Lower leg skin (tissue), 3 donors: Measurements from ENCODE around the gene USP3.

ENCODE experiments used
- POLR2A ChIP-seq, 2 donors: fragments of 450-650 bp; IDR thresholded peaks; one replicate each; pipeline ENCODE4 v1.6.1; 2016 to 2017; ENCODE audit warnings: antibody characterized with exemption in 2 of 2, mild to moderate bottlenecking in 1 of 2, moderate library complexity in 1 of 2
- TF ChIP-seq, protein P1 (sequence below), 3 donors: fragments of 450-650 bp; IDR thresholded peaks; one replicate each; pipeline ENCODE4 v1.5.1; 2016; ENCODE audit warnings: antibody characterized with exemption in 3 of 3, mild to moderate bottlenecking in 3 of 3, moderate library complexity in 2 of 3

DNA sequence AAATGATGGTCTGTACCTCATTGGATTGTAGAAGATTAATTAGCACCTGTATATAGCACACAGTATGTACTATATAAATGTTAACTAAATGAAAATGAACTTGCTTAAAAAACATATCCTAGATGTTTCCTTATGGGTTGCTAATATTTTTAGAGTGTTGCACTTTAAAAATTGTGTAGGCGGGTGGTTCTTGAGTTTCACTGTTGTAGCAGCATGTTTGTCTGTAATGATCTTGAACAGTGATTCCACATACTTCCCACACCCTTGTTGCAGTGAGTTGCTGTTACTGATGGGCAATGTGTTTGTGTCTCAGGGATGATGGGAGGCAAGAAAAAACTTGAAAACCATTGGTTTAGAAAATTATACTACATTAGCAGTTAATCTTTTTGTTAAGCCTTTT, 22.0 kb downstream of the USP3 start:
- no peak for TF ChIP-seq POLR2A (IDR thresholded peaks at IDR 0.05)
- TF ChIP-seq, protein P1, sequence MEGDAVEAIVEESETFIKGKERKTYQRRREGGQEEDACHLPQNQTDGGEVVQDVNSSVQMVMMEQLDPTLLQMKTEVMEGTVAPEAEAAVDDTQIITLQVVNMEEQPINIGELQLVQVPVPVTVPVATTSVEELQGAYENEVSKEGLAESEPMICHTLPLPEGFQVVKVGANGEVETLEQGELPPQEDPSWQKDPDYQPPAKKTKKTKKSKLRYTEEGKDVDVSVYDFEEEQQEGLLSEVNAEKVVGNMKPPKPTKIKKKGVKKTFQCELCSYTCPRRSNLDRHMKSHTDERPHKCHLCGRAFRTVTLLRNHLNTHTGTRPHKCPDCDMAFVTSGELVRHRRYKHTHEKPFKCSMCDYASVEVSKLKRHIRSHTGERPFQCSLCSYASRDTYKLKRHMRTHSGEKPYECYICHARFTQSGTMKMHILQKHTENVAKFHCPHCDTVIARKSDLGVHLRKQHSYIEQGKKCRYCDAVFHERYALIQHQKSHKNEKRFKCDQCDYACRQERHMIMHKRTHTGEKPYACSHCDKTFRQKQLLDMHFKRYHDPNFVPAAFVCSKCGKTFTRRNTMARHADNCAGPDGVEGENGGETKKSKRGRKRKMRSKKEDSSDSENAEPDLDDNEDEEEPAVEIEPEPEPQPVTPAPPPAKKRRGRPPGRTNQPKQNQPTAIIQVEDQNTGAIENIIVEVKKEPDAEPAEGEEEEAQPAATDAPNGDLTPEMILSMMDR (IDR thresholded peaks at IDR 0.05), result no peak
